HG03432 (cell line): ENCODE data around the gene CEP128.

Experiments used
- ATAC-seq: cut with Tn5 transposase; IDR thresholded peaks from one replicate; pipeline ENCODE4 v1.9.1; 2021; ENCODE audit warnings: mild to moderate bottlenecking, moderate library complexity; ENCODE audit not compliant: unreplicated experiment

The CEP128 gene

DNA sequence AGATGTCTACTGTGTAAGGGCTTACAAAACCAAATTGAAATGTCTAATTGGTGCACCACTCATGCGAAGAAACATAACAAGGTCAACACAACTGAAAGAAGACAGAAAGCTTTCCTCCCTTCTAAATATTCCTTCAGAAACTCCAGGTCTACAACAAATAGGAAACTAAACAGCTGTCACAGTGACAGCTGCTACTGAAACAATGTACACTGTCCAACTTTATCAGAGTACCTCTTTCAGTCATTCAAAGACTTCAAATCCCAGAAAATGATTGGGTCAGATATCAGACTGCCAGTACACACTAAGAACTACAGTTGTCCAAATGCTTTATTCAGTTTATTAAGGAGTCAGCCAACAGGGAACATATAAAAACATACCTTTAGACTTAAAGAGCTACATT, 35.2 kb downstream of the CEP128 start:
- ATAC-seq = no peak

GRCh38 chr14:80902608-80903007, 38.9 kb downstream of the CEP128 start:
- ATAC-seq = no peak

DNA sequence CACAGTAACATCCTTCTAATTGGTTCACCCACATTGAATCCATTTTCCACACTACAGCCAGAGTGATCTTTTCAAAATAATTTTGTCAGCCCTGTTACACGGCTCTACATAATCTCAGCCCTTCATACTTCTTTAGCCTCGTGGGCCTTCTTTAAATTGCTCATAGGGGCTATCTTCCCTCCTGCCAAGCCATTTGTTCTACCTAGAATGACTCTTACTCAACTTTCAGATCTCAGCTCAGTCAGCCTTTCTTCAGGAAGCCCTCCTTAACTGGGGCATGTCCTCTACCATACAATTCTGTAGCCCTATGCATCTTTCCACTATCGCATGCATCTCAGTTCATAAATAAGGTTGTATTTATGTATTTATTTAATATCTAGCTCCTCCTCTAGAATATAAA, 39.7 kb downstream of the CEP128 start:
- ATAC-seq = no peak

- ATAC-seq = no peak
Measured at GRCh38 chr14:80901260-80901659, 40.3 kb downstream of the CEP128 start.

GRCh38 chr14:80872645-80873044, 68.9 kb downstream of the CEP128 start:
- ATAC-seq = no peak

GRCh38 chr14:80868260-80868659, 73.3 kb downstream of the CEP128 start:
- no peak for ATAC-seq

GRCh38 chr14:80867798-80868197, 73.7 kb downstream of the CEP128 start:
- no peak for ATAC-seq

- ATAC-seq = no peak
Measured at GRCh38 chr14:80867091-80867490, 74.4 kb downstream of the CEP128 start.

DNA sequence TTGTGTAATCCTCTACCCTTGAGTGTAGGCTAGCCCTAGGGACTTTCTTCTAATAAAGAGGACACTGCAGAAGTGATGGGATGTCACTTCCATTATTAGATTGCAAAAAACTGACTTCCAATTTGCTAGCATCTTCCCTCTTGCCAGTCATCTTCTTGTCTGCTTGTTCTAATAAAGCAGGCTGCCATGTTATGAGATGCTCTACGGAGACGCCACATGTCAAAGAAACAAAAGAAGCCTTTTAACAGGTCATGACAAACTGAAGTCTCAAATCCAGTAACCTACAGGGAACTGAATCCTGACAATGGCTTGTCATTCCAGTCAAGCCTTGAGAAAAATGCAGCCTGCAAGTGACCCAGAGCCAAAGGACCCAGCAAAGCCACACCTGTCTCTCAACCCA, 76.0 kb downstream of the CEP128 start:
- no peak for ATAC-seq

GRCh38 chr14:80862983-80863382, 78.6 kb downstream of the CEP128 start:
- ATAC-seq = no peak

DNA sequence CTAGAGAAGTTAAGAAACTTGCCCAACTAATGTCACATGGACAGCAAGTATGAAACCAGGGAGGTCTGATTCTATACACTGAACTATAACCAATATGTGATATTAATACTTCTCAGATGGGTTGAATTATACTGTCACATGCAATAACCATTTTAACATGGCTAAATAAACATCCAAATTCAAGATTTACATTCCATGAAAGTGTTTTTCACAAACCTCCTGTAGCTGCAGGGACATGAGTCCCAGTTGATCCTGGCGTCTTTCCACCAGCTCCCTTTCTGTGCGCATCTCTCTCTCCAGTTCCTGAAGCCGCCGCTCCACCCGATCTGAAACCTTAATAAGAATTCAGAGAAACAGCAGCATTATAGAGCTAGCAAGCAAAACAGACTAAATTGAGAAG, 79.0 kb downstream of the CEP128 start:
- ATAC-seq = no peak

GRCh38 chr14:80850197-80850814, 91.2 kb downstream of the CEP128 start:
- peak; percentile 72 for ATAC-seq

DNA sequence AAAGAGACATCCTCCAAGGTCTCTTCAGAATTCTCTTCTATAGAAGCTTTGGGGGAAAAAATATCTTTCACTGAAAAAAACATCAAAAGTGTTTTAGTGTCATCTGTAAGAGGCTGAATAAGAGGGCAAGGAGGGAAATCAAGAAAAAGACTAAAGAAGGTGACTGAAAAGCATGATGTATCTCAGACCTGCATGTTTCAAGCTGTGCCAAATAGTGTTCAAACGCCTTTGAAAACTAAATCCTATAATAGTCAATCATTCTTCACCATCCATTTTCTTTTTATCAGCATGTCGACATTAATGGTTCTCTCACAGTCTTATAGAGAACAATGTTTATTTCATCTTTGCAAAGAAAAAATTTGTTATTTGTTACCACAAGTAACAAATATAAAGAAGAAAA, 94.5 kb downstream of the CEP128 start:
- no peak for ATAC-seq

DNA sequence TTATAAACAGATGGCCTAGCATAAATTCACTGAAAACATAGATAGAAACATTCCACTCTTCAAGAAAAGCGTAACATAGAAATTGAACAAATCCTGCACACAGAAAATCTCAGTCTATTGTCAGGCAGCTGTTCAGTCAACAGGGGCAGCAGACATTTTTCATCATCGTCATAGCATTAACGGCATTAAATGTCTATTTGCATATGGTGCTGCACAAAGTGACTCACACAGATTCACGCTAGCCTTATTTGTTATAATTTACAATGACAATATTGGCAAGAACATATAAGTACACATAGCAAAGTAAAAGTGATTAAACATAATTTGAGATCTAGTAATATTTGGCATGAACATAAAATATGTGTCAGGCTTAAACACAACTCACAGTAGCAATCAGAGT, 95.7 kb downstream of the CEP128 start:
- no peak for ATAC-seq

GRCh38 chr14:80844872-80845271, 96.7 kb downstream of the CEP128 start:
- no peak for ATAC-seq

GRCh38 chr14:80839743-80840142, 101.8 kb downstream of the CEP128 start:
- ATAC-seq = no peak

GRCh38 chr14:80809663-80810062, 131.9 kb downstream of the CEP128 start:
- ATAC-seq = peak; percentile 46

DNA sequence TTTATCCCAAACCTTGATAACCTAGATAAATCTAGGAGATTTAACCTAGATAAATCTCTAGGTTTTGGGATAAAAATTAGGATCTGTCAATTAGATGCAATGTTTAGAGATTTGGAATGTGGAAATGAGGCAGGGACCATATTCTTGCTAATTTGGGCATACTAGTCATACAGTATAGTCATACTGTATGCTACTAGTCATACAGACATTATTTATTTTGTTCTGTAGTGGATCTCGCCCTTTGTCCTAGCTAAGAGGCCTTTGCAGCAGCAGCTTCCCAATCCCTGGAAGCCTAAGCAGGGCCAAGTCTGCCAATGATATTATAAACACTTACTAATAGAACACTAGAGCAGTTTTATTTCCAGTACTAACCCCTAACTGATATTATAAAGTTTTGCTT, 136.4 kb downstream of the CEP128 start:
- no peak for ATAC-seq

DNA sequence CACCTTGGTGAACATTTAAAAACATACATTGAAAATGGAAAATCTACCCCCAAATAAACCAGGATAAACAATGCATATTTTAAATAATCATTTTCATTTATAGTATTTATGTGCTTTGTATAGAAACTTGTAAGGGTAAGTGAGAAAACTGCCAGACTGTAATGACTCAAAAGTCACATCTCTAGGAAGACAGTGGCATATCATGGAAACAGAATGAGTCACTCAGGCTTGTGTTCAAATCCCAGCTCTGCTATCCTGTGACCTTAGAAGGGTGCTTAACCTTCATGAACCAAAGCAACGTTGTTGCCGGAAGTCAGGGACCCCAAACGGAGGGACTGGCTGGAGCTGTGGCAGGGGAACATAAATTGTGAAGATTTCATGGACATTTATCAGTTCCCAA, 142.7 kb downstream of the CEP128 start:
- ATAC-seq = no peak

DNA sequence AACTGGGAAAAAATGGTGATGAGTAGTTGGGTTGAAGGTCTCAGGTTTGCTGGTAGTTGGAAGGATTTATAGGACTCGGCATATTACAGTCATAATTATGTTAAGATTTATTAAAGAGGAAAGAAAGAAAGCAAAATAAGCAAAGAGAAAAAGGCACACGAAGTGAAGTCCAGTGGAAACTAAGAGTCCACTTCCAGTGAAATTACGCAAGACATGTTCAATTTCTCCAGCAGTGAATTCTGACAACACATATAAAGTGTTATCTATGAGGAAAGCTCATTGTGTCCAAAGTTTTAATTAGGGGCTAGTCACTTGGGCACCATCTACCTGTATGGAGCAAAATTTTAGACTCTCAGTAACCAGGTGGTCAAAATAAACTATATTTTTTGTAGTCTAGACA, 143.3 kb downstream of the CEP128 start:
- ATAC-seq = no peak

GRCh38 chr14:80792771-80793170, 148.8 kb downstream of the CEP128 start:
- ATAC-seq = no peak

- ATAC-seq = no peak
Measured at GRCh38 chr14:80787876-80788275, 153.7 kb downstream of the CEP128 start.

- no peak for ATAC-seq
Measured at GRCh38 chr14:80784820-80785219, 156.7 kb downstream of the CEP128 start.
